NCI-H2227 (cell line): ENCODE measurements around the gene MRPL9.

Source experiments
- DNase-seq: peaks from one replicate; lab custom pipeline; 2025; ENCODE audit not compliant: unreplicated experiment; lab: John Stamatoyannopoulos, UW

MRPL9 gene

GRCh38 chr1:151713044-151713443 is 50.3 kb downstream of the MRPL9 start:
- DNase-seq, result no peak

DNA sequence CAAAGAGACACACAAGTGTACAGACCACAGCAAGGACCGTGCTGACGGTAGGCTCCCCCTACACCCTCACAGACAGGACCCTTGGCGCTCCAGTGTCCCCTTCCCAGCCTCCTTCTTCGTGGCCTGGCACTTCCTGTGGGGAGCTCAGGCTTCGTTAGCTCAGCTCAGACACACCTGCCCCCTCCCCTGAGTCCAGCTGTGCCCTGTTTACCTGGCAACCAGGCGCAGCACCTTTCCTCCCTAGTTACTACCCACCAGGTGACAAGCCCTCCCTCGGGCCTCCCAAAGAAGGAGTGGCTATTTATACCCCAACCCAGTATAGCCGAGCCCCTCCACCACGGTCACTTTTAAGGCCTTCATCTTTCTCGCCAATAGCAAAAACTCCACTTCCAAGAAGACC is 51.3 kb downstream of the MRPL9 start:
- no peak for DNase-seq

DNA sequence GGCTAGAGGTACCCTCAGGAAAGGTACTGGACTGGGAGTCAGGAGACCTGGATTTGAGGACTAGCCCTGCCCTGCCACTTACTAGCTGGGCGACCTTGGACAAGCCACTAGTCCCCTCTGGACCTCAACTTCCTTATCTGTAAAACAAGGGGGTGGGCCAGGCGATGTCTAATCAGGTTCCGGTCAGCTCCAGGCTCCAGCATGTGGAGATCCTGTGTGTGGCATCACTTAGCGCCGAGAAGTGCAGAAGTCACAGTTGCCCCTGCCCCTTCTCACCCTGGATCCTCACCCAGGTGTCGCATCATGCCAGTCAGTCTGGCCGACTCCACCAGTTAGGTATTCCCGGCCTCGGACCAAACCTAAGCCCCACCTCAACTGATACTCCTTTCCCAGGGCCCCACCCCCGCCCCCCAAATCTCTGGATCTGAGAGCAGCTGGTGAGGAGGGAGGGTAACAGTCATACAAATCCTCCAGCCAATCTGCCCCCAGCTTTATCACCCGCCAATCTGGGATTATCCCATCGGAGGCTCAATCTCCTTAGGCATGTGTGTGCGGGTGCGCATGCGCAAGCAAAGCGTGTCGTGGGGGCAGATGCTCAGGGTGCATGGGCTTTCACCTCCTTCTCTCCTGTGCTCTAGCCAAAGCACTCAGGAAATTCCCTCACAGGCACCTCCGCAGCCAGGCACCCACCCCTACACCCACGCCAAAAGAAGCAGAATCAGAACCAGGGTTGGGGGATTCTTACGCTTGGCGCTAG is 52.1 kb downstream of the MRPL9 start:
- DNase-seq, result no peak

GRCh38 chr1:151710187-151710840 is 53.0 kb downstream of the MRPL9 start:
- DNase-seq, result peak; percentile 97
